GM19025 (cell line): ENCODE results near the gene SHC1.

ENCODE experiments used
- ATAC-seq: cut with Tn5 transposase; IDR thresholded peaks from one replicate; pipeline ENCODE4 v1.9.1; 2021; ENCODE audit warnings: mild to moderate bottlenecking, low read depth, moderate library complexity; ENCODE audit not compliant: unreplicated experiment

The SHC1 gene

DNA sequence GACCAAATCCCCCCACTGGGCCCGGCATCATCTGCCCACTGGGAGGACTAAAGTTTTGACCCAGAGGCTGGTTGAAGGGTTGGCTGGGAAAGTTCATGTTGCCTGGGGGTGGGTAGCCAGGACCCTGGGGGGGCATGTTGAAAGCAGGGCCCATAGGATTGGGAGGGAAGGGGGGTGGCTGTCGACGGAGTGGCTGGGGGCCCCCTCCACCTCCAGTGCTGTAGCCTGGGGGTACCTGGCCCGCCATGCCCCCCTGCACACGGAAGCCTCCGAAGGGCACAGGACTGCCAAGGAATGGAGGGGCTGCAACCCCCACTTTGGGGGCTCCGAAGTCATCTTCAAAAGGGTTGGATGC lies 11.1 kb downstream of the SHC1 start:
- ATAC-seq, result no peak

DNA sequence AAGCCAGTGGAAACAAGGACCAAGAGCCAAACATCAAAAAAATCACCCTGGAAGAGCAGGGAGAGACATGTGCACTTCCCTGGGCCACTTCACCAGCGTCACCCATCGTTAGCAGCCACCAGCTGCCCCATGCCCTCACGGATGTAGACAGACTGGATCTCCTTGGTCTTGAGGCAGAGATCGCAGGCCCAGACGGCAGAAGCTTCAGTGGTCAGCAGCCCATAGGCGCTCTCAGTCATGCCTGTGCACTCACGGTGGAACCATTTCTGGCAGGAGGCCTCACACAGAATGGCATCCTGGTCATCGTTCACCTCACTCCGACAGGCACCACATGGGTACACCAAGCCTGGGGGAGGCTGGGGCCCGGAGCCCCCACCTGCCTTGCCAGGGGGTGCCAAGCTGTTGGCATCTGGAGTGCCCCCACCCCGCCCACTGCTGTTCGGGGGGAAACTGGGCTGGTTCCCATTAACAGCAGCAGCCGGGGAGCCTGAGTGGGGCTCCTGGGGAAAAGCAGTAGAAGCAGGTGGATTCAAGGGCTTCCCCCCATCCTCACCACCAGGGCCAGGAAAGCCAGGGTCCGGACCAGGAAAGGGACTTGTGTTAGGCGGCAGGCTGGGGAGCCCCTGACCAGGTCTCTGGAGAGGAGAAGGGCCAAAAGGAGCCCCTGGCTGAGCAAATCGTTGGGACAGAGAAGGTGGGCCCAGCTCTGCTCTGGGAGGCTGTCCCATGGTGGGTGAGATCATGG lies 11.7 kb downstream of the SHC1 start:
- ATAC-seq, result no peak

DNA sequence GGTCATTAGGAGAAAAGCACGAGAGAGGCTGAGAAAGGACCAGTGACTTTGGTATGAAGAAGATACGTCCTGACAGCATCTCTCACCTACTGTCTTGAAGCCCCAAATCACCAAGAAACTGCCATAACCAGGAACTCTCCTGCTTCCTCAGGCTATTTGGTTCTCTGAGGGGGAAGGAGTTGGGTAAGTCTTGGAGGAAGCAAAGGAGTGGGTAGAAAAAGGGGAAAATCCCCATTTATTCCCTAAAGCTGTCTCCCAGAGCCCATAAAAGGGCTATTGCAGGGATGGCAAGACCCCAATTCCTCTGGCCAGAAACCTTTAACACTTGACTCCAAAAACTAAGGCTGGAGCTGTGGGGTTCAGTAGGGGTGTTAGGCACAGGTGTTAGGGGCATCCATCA lies 12.5 kb downstream of the SHC1 start:
- ATAC-seq, result no peak

DNA sequence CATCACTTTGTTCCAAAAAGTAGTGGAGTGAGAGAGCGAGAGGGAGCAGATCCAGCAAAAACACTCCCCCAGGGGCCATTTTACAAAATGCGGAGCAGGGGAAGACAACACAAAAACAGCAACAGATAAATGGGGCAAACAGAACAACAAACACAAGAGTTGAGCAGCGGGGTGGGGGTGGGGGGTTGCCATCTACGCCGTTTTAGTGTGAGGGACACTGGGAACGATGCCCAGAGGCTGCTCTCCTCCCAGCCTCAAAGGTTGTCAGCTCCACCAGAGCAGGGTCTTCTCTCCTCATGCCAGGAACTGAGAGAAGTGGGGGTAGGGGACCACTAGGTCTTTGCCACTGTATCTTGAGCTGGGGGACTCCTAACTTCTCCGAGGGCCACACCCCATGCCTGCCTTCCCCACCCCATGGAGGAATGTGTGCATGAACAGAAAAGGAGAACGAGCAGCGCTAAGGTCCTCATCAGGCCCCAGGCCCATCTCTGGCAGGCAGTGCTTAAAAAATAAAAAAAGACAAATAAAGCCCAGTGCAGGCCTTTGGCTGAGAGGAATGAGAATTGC lies 13.4 kb downstream of the SHC1 start:
- no peak for ATAC-seq

DNA sequence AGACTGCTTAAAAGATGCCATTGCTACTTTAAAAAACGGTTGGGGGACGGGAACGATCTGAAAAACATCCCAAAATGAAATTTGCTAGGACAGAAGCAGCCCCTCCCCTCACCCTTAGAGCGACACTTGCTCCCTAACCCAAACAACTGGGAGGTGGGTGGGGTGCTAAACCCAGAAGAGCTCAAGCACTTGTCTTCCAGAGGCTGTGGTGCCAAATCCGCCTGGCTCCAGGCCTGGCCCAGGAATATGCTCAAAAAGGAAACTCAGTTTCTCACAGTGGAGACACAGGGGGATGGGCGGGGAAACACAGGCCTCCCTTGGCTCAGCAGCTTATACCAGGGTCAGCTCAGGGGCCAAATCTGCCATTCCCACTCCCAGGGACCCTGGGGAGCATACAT lies 14.0 kb downstream of the SHC1 start:
- no peak for ATAC-seq

- ATAC-seq, result peak; percentile 53
Measured at GRCh38 chr1:154955718-154956543, 14.6 kb downstream of the SHC1 start, which contains the start of gene PBXIP1. PBXIP1 (minus strand) TSS chr1:154956099; CDS start chr1:154953721, 2,378 bp downstream.

DNA sequence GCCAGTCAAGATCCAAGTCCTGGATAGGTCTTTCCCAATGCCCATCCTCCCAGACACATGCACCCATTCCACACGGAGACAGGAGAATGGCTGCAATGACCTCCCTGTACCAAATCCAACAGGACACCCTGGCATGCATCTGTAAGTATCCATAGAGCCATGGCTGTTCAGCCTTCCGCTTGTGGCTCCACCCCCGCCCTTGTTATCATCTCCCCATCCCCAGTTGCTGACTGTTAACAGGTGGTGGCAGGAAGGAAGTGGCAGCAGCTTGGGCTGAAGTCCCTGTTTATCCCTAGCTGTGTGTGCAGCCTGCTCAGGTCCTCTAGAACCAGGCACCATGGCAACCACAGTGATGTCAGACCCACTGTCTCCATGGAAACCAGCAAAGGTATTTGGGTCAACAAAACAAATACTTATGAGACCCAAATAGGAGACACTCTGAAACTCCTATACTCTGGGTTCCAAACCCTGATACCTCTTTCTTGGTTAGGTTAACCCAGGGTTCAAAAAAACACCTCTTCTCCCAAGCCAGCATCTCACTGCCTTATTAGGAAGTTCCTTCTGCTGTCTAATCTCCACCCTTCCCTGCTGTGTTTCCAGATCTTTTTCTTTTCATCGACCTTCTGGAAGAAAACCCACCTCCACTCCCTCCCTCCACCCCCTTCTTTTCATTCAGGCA lies 15.4 kb downstream of the SHC1 start:
- ATAC-seq, result peak; percentile 54

DNA sequence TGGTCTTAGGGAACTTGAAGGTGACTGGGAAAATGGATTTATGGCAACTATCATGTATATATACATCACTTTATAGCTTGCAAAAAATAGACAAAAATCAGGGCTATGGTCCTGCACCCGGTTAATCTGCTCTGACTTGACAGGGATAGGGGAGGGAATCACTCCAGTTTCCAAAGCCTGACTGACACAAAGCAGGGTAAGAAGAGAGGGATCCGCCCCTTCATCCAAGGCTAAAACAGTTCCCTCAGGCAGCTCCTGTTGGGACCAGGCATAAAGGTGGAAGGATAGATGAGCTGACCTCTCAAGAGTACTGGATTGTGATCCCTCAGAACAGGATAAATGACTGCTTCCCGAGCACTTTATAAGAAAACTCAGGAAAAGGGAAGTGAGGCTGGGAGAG lies 16.0 kb downstream of the SHC1 start:
- ATAC-seq, result no peak

GRCh38 chr1:154953611-154954038 lies 16.9 kb downstream of the SHC1 start:
- ATAC-seq, result no peak

GRCh38 chr1:154952664-154953063 lies 17.9 kb downstream of the SHC1 start:
- ATAC-seq, result no peak

- ATAC-seq, result no peak
Measured at GRCh38 chr1:154951901-154952657, 18.5 kb downstream of the SHC1 start.

DNA sequence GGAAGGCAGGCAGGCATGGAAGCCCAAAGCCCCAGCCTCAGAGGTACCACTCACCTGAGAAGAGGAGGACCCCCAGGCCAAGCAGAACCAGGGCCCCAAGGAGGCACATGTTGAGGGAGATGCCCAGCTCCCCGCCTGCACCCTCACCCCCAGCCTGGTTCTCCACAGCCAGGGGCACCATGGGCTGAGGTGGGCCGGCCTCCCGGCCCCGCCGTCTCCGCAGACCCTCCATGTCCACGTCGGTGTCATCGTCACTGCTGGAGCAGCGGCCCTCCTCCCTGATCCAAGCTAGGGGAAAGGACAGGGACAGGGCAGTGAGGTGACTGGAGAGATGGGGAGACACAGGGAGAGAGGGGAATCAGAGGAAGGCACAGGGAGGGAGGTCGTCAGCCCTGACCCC lies 22.5 kb downstream of the SHC1 start:
- ATAC-seq, result no peak

DNA sequence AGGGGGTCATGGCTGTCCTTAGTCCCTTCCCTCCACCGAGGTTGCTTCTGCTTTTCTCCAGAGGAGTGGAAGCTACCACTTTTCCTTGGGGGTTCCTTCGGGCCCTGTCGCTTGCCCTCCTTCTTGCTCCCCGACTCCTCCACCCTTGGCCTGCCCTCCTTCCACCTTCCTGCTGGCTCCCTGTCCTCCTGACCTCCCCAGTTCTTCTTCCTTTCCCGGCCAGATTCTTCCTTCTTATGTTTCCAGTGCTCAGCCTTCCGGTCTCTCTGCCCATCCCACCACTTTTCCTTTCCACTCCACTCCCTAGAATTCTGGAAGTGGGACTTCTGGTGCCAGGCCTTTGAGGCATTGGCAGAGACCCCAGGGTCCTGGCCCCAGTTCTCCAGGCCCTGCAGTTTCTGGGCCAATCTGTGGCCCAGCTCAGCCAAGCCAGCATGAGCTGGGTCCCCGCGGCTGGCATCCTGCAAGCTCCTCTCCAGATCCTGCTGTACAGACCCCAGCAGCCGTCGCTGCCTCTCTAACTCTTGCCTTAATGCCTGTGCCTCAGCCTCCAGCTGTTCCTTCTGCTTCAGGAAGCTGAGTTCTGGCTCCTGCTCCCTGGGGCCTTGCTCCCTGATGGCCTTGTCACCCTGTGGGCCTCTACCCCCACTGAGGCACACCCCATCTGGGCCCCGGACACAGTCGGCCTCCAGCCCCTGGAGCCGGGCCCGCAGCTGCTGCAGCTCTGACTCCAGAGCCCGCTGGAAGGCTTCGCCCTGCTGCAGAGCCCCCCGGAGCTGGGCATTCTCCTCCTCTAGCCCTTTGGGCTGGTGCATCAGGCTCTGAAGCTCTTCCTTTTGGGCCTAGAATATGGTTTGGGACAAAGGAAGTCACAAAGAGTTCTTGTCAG lies 24.3 kb downstream of the SHC1 start:
- ATAC-seq, result no peak

GRCh38 chr1:154945160-154945961 lies 25.2 kb downstream of the SHC1 start:
- no peak for ATAC-seq

DNA sequence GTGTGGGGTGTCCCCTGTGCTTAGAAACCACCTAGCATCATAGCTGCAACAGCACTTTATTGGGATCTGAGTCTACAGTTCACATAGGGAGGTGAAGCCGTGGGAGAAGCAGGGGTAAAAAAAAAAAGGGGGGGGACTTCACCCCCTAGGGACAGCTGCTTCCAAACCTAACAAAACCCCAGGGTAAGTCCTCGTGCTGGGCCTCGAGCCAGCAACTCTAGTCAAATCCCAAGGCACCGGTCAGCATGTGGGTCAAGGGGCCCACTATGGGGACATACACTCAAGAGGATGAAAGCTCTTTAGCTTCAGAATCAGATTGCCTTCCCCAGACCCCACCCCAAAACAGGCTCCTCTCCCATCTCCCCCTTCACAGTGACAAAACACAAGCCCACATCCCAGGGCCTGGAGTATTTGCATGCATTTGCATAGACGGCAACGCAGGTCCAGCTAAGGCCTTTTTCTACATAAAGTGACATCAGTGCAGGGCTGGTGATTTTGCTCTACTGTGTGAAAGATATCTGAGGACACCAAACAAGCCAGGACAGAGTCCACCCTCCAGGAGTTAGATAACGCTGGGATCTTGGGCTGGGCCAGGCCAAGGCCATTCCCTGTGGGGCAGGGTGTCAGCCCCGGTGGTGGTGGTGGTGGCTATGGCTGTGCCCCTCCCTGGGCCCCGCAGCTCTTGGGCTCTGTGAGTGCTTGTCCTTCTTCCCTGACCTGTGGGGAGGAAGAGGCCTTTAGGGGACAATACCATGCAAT lies 26.0 kb downstream of the SHC1 start:
- no peak for ATAC-seq

- no peak for ATAC-seq
Measured at GRCh38 chr1:154943649-154944400, 26.7 kb downstream of the SHC1 start.
